ENCODE measurements around the gene MAPK12.

The MAPK12 gene

DNA sequence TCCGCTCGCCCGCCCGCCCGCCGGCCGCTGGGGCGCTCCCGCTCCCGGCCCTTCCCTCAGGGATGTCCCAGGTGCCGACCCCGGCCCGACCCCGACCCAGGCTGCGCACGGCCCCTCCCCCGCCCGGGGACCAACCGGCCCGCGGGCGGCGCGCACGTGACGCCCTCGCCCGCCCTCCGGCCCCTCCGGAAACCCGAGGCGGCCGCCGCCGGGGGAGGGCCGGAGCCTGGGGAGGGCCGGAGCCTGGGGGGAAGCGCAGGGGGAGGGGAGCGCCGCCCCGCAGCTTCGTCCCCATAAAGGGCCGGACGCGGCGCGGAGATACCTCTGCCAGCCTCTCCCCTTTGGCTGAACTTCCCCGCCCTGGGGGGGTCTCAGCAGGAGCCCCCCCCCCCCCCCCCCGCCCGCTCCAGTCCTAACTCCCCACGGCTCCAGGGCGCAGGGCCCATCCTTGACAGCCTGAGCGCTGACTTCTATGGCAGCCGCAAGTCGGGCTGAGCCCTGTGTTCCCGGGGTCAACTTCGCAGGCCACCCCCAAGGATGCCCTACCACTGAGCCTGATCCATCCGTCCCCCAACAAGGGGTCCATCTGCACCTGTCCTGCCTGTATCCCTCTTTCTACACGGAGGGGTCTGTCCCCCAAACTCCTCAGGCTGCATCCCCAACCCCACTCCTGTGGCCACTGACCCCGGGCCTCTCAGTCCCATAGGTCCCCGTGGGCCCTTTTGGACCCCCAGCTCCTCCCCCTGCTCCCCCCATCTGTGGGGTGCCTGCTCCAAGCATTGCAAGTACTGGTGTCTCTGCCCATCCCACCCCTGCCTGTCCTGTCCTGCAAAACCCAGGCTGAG lies at the start of gene MAPK12:
TSS of gene MAPK12 (minus strand) at position 69 of the 845 bp plus-strand sequence. CDS start 174 bp downstream, outside the sequence.
- peak within 1 kb of the TSS in 7 of 21 experiments; percentile 22 to 60 (median 50) for H3K27ac ChIP-seq
- H3K4me3 ChIP-seq: peak within 1 kb of the TSS; percentile 24 to 42 (median 30)

DNA sequence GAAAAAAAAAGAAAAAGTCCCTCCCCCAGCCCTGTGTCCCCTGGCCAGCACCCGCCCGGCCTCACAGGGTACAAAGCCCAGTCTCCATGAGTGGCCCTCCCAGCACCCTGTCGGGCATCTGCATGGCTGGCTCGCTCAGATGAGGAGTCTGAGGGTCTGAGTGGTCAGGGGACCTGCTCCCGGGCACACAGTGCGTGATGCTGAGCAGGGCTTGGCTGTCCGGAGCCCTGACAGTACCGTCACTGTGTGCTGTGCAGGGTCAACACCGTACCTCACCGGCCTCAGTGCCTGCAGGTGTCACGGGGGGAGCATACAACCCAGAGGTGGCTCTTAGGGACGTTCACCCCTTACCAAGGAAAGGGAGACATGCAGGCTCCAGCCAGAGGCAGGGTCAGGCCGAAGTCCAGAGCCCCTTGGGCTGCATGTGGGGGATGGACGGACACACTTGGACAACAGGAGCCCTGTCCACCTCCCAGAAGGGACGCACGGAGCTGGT lies 49.5 kb upstream of the MAPK12 start:
- no peak overlapping the region for H3K27ac ChIP-seq
- no peak overlapping the region for H3K4me3 ChIP-seq

DNA sequence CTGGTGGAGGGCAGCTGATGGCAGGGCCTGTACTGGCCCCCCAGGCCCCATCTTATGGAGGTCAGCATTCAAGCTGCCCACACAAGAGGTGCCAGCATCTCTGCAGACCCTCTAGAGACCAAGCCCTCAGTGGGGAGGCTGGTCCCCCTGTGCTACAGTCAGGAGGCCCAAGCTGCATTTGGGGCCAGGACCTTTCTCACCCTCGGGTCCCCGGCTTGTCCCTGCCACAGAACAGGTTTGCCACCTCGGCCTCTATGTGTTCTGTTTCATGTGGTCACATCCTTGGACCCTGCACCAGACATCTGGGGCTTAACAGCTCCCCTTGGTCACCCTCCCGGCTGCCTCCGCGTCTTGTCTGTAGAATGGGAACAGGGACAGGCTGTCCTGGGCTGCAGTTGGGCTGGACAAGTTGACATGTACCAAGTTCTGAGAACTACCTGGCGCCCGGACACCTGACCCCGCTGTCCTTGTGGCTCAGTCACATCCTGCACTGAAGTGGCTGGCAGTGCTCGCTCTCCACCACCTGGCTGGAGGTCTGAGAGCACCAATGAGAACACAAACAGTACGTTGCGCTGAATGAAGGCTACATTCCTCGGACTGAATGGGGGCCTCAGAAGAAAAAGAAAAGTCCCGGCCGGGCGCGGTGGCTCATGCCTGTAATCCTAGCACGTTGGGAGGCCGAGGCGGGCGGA lies 48.7 kb upstream of the MAPK12 start:
- Histone ChIP-seq H3K27ac (peak overlapping the region in 3 of 21 experiments; percentile 19 to 96 (median 46)), H3K4me3 (no peak overlapping the region)

DNA sequence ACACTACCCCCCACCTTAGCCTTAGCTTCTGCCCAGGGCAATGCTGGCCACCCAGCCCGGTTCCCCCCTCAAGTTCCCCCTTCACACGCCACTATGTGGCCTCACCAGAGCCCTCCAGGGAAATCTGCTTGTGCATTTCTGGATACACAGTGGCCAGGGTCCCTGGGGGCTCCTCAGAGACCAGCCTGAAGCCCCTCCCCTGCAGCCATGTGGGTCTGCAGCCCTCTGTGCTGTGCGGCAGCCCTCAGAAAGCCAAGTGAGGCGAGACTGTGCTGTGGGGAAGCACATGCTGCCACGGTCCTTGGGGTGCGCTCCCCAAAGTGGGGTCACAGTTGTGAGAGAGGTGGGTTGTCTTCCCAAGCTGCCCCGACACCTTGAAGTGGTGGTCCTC lies 48.1 kb upstream of the MAPK12 start:
- H3K27ac ChIP-seq: peak overlapping the region in 16 of 21 experiments; percentile 19 to 96 (median 74)
- H3K4me3 ChIP-seq: no peak overlapping the region

DNA sequence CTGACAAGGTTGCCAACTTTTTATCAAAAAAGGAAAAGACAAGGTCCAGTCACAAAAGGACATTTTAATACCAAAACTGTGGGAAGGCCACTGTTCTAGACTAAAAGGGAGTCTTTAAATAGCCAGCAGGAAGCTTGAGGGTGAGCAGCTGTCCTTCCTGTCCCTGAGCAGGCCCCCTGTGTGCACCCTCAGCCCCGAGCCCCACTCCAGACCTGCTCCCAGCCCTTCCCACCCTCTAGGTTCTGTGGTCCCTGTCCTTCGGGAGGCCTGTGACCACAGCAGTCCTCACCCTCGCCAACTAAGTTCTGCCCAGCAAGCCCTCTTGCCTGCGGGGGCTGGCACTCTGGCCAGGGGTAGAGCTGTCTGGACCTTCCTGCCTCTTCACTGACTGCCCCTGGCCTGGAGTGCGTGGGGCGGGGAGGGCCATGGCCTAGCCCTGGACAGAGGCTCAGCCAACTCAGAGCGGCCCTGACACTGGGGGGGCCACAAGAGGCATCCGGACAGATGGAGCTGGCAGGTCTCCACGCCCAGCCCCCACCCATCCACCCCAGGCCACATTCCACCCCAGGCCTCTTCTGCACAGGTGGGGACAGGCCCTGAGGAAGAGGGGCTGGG lies 47.6 kb upstream of the MAPK12 start:
- H3K27ac ChIP-seq: peak overlapping the region in 20 of 21 experiments; percentile 36 to 96 (median 74)
- H3K4me3 ChIP-seq: no peak overlapping the region

DNA sequence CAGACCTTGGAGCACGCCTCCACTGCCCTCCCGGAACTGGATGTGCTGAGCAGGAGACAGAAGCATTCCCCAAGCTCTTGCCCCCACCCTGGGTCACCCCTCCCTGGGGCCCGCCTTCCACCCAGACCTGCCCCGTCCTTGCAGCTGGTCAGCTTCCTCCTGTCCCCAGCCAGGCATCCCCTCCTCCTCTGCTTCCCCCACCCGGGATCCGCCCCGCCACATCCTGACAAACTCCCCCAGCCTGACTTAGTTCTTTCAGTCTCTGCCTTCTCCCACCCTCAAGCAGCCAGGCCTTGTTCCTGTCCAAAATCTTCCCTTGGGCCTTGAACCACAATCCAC lies 47.1 kb upstream of the MAPK12 start:
- Histone ChIP-seq H3K4me3 (no peak overlapping the region), H3K27ac (peak overlapping the region in 20 of 21 experiments; percentile 46 to 96 (median 76))

DNA sequence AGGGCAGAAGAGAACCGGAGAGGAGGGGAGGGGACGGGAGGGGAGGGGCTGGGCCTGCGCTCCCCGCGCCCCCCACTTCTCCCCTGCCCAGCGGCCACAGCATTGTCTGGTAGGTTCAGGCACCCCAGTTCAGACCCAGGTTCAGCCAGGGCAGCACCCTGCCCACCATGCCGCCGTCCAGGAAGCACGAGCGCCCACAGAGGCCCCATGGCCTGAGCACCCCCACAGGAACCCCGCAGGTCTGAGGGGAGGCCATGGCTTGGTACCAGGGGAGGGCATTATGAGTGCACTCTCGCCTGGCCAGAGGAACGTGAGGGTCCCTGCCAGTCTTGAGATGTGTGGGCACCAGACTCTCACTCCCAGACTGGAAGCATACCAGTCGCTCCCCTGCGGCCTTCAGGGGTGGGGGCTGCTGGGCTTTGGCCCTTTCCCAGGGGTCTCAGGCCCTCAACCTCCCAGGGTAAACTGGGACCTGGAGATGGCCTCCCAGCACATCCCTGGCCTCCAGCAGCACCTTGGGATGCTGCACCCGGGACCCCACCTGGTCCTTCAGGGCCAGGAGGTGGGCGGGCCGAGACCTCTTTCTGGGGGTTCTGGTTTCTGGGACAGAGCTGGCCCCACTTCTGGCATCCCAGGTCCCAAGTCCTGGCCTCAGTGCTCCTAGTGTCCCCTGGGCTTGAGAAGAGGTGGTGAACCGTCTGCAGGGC lies 46.6 kb upstream of the MAPK12 start:
- Histone ChIP-seq H3K27ac (peak overlapping the region in 19 of 21 experiments; percentile 46 to 96 (median 76)), H3K4me3 (no peak overlapping the region)

DNA sequence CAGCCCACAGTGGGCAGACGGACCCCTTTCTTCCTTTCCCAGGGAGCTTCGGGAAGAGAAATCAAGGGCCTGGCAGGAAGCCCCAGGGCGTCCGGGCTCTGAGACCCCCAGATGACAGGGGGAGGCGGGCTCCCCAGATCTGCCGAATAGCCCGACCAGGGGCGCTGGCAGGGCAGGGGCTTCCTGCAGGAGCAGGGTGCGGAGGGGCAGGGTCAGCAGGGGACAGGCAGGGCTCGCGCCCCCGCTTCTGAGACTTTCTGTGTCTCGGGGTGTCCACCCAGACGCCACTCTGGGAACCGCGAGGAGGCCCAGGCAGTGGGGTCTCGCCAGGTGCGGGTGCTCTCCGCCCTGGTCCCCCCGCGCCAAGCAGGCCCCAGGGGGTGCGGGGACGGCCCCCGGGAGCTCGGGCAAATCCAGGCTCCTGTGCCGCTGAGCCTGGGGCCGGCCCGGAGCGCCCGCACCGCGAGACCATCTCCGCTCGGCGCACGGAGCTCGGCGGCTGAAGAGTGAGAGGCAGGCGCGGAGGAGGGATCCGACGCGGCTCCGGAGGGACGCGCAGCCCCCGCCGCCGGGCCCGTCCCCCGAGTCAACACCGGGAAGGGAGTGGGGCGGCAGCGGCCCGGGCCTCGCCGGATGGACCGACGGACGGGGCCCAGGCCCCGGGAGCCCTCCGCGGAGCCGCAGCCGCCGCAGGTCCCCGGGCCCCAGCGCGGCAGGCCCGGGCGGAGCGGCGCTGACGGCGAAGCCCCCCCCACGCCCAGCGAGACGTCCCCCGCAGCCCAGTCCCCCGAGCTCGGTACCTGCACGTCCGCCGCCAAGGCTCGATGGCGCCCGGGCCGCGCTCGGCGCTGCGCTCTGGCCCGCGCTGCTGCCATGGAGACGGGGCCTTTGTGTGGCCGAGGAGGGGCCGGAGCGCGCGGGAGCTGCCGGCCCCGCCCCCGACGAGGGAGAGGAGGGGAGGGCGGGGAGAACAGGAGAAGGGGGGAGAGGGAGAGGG lies 45.6 kb upstream of the MAPK12 start, which contains the start of gene PLXNB2:
TSS of gene PLXNB2 (minus strand) at position 894 of the 997 bp plus-strand sequence. CDS start 17,062 bp downstream, outside the sequence.
- Histone ChIP-seq H3K4me3 (peak within 1 kb of the TSS; percentile 61 to 93 (median 79)), H3K27ac (peak within 1 kb of the TSS; percentile 74 to 99 (median 95))

DNA sequence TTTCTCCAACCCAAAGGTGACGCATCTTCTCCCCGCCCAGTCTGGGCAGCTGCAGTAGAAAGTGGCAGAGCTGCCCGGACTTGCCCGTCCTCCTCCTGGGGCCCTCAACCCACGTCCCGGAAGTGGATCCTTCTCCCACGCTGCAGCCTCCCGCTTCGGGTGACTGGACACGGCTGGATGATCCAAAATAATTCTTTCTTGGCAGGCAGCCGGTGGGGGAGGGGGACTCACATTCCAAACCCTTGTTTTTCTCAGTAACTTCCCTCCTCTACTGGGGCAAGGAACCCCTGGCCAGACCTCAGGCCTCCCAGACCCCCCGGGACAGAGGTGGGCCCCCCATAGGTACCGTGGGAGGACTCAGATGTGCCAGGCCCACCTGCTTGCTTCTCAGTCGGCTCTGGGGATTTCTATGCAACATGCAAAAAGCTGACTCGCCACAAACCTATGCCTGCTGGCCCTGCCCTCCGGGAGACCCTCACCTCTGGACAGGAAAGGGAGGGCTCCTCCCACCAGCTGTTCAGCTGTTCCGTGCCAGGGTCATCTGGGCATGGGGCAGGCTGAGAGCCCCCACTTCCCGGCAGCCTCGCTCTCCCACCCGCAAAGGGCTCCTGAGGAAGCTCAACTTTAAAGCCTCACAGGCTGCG lies 44.6 kb upstream of the MAPK12 start:
- peak overlapping the region; percentile 61 to 93 (median 79) for H3K4me3 ChIP-seq
- H3K27ac ChIP-seq: peak overlapping the region; percentile 75 to 99 (median 95)

DNA sequence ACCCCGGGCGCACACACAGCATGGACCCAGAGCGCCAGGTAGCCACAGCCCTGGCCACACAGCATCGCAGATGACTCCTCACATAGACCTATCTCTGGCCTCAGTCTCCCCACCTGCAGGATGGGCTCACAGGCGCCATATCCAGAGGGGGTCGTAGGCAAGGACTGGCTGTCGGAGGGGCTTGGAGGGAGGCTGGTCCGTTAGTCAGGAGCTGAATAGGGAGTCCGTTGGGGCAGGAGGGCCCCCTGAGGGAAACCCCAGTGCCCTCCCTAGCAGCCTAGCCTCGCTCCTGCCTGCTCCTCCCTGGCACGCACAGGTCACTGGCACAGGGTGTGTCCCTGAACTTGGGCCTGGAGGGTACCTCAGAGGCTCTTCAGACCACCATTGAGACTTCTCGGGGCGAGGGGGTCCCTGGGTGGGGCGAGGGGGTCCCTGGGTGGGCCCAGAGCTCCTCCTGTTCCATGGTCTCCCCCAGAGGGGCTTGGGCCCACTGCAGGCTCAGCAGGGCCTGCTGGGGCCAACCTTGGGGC lies 44.0 kb upstream of the MAPK12 start:
- H3K4me3 ChIP-seq: peak overlapping the region; percentile 61 to 93 (median 79)
- peak overlapping the region; percentile 75 to 99 (median 95) for H3K27ac ChIP-seq

DNA sequence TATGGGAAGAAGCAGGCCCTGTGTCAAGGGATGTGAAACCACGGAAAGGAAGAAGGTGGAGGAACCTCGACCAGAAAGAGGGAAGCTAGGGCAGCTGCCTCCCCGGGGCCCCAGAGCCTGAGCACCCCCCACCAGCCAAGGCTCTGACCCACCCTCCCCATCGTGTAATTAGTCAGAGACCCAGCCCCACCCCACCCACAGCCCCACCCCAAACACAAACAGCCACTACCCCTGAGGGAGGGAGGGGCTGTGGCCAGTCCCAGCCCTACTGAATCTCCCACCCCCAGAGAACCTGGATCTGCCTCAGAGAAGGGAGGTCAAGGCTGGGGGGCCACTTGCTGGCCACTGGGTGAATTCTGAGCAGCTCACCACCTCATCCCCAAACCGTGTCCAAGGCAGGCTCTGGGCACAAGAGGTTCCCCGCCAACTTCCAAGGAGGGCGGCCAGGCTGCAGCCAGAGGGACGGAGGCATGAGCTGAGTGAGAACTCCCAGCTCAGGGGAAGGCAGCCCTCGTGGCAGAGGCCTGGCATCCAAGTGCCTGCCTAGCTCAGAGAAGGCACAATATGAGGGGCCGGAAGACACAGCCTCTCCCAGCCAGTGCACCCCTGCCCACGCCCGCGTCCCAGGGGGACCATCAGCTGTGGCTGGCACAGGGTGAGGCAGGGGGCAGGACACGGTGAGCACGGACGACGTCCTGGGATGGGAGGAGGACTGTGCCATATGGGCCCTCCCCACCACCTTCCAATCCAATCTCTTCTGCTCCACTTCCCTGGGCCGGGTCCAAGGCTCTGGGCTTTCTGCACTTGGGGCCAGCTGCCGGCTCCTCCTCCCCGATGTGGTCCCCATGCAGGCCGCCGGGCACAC lies 43.3 kb upstream of the MAPK12 start:
- Histone ChIP-seq H3K4me3 (peak overlapping the region; percentile 61 to 93 (median 79)), H3K27ac (peak overlapping the region; percentile 75 to 99 (median 95))

DNA sequence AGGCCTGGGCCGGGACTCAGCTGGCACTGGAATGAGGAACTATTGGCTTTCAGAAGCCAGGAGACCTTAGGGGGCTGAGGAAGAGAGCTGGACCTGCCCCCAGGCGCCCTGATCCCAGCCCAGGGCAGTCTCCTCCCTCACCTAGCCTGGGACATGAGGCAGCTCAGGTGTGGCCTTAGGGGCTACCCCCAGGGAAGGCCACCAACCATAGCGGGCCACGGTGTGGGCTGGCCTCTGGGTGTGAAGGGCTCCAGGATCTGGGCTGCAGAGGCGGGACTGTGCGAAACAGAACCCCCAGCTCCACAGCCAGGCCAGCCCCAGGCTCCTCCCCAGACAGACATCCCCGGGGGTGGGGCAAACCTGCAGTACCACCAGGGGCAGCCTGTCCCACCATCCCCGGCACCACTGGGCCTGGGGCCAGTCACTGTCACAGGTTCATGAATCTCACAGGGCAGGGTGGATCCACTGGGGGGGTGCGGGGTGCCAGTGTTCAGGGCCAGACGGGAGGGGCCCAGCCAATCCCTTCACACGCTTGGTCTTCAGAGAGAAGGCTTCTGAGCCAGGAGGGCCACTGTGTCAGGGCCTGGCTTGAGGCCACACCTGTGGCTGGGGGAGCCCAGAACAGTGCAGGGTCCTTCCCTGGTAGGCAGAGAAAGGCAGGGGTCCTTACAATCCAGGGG lies 42.5 kb upstream of the MAPK12 start:
- H3K4me3 ChIP-seq: peak overlapping the region in 4 of 7 experiments; percentile 12 to 93 (median 70)
- peak overlapping the region; percentile 25 to 99 (median 95) for H3K27ac ChIP-seq

DNA sequence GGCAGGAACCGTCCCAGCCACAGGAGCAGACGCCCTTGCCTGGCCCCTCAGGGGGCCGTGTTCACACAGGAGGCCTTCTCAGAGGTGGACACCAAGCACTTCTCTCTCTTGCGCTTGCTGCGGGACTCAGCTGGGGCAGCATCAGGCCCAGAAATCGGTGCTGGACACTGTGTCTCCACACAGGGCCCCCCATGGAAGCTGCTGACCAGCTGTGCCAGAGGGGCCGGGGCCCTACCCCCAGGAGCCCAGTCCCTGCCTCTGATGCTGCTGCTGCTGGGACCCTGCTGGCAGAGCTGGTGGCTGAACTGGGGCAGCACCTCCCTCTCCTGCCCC lies 42.0 kb upstream of the MAPK12 start:
- H3K4me3 ChIP-seq: no peak overlapping the region
- H3K27ac ChIP-seq: peak overlapping the region; percentile 35 to 99 (median 95)

DNA sequence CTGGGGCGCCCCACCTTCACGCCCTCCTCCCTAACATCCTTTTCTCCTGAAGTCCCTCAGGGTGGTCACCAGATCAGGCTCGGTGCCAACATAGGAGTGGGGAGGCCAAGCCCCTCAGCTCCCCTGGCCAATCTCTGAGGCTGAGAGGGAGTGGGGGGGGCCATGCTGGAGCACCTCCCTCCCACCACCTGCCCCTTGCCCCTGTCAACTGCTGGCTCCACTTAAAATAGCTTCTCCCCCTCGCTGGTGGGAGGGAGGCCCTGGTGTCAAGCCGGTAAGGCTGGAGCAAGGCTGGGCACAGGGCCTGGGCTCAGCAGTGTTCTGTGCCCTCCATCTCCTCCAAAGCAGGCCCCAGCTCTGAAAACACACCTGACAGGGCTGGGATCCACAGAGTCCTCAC lies 41.1 kb upstream of the MAPK12 start:
- no peak overlapping the region for H3K4me3 ChIP-seq
- H3K27ac ChIP-seq: peak overlapping the region; percentile 35 to 99 (median 95)

DNA sequence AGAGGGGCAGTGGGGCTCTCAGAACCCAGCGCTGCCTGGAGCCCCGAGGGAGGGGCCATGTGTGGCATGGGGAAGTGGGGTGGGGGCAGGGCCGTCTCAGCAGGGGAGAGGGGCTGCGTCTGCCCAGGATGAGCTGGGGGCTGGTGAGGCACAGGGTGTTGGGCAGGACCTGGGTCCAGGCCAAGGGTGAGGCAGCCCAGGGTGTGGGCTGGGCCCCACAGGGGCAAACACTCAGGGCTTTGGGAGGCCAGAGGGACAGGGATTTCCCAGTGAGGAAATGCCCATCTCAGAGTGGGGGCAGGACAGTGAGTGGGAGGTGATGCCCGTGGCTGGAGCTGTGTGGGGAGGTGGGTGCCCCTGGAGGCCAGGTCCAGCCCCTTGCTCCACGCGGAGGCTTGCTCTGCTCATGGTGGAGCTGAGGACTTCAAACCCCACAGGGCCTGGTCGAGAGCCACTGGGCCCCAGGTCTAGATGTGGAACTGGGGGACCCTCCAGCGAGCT lies 40.6 kb upstream of the MAPK12 start:
- peak overlapping the region in 1 of 7 experiments; percentile 1 for H3K4me3 ChIP-seq
- H3K27ac ChIP-seq: peak overlapping the region; percentile 58 to 99 (median 95)

DNA sequence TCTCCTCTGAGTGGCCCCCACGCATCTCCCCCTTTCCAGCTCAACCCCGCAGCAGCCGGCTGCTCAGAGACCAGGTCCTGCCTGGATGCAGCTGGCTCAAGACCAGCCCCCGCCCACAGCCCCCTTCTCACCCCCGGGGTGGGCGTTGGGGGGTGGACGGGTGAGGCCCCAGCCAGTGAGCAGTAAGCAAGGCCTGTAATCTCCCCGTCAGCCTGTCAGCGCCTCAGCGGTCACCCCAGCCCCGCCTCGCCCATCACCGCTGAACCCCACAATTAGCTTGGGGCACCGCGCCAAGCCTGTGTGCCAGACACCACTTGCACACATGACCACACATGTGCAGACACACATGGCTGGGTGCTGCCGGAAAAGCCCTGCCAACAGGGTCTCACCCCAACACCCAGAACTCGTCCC lies 40.1 kb upstream of the MAPK12 start:
- H3K27ac ChIP-seq: peak overlapping the region in 20 of 21 experiments; percentile 31 to 99 (median 96)
- peak overlapping the region in 1 of 7 experiments; percentile 1 for H3K4me3 ChIP-seq
